Activated CD4-positive, alpha-beta memory T cell treated with anti-CD3 and anti-CD28 coated beads for 36 hours (primary cell): ENCODE data around the gene MUC5B. TPM values are rescaled to one million over a fixed set of nuclear protein-coding genes. Genes with fewer than 3 reads are reported as not detected.

ENCODE experiments used
- CTCF ChIA-PET: fragments of 350-600 bp; sonication (Branson Sonifier 250); formaldehyde crosslinking; loops from one replicate; lab custom pipeline; 2021; ENCODE audit warnings: antibody characterized with exemption, inconsistent platforms; lab: Charles Lee
- POLR2A ChIA-PET: fragments of 350-600 bp; sonication (Branson Sonifier 250); formaldehyde crosslinking; loops from one replicate; lab custom pipeline; 2021; ENCODE audit warnings: antibody characterized with exemption; lab: Charles Lee
- DNase-seq: peaks from one replicate; pipeline ENCODE4 v3.0.0-alpha.2; 2020
- H3K27ac Mint-ChIP-seq: one replicate; pipeline ENCODE4 v1.8.0; 2021; ENCODE audit warnings: mixed read lengths
- H3K27me3 Mint-ChIP-seq: one replicate; pipeline ENCODE4 v1.8.0; 2021; ENCODE audit warnings: mixed read lengths
- H3K36me3 Mint-ChIP-seq: one replicate; pipeline ENCODE4 v1.8.0; 2021; ENCODE audit warnings: mixed read lengths
- H3K4me1 Mint-ChIP-seq: one replicate; pipeline ENCODE4 v1.8.0; 2021; ENCODE audit warnings: low read depth, mixed read lengths
- H3K4me3 Mint-ChIP-seq: one replicate; pipeline ENCODE4 v1.8.0; 2021; ENCODE audit warnings: mild to moderate bottlenecking, mixed read lengths
- H3K9me3 Mint-ChIP-seq: one replicate; pipeline ENCODE4 v1.8.0; 2021; ENCODE audit warnings: mixed read lengths
- intact Hi-C: fragments of 100-400 bp; cut with micrococcal nuclease; formaldehyde crosslinking; loops from one replicate; pipeline ENCODE4 v1.15.1; 2023
- total RNA-seq, 2 experiments: library from RNA; stranded (reverse); gene quantifications; one replicate each; pipeline ENCODE4 v1.2.3, GENCODE V29; 2021

Gene MUC5B
- total RNA-seq, 2 experiments from 2014 or later, result not detected

DNA sequence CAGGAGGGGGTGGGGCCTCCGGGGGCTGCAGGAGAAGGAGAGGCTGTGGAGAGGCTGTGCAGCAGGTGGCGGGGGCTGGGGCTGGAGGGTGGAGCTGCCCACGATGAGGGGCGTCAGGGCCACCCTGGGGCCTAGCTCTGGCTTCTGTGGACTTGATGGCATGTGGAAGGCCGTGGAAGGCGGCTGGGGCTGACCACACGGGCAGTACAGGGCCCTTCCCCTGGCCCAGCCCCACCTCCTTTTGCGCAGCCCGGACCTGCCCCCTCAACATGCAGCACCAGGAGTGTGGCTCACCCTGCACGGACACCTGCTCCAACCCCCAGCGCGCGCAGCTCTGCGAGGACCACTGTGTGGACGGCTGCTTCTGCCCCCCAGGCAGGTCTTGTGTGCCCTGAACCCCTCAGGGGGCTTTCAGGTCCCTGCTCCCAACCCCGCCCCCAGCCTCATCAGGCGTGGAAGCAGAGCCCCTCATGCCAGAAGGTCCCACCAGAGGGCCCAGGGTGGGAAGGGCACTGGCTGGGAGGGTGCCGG, 6.1 kb downstream of the MUC5B start:
- CTCF ChIA-PET, result no interaction called here
- no peaks in the 10 kb centered on the region for H3K36me3 Mint-ChIP-seq
- no peak overlapping the region for H3K27ac Mint-ChIP-seq
- DNase-seq, result no peak
- H3K4me3 Mint-ChIP-seq, result no peak overlapping the region
- H3K27me3 Mint-ChIP-seq, result no peaks in the 10 kb centered on the region
- H3K4me1 Mint-ChIP-seq, result no peaks in the 10 kb centered on the region
- H3K9me3 Mint-ChIP-seq, result no peaks in the 10 kb centered on the region
- intact Hi-C loops, result no loop called here
- POLR2A ChIA-PET, result no interaction called here

GRCh38 chr11:1229471-1230120, 6.7 kb downstream of the MUC5B start:
- Mint-ChIP-seq H3K27ac (no peak overlapping the region), H3K27me3 (no peaks in the 10 kb centered on the region), H3K36me3 (no peaks in the 10 kb centered on the region), H3K4me3 (no peak overlapping the region), H3K4me1 (no peaks in the 10 kb centered on the region), H3K9me3 (no peaks in the 10 kb centered on the region)
- ChIA-PET POLR2A (no interaction called here), CTCF (no interaction called here)
- intact Hi-C loops, result no loop called here
- DNase-seq, result no peak

DNA sequence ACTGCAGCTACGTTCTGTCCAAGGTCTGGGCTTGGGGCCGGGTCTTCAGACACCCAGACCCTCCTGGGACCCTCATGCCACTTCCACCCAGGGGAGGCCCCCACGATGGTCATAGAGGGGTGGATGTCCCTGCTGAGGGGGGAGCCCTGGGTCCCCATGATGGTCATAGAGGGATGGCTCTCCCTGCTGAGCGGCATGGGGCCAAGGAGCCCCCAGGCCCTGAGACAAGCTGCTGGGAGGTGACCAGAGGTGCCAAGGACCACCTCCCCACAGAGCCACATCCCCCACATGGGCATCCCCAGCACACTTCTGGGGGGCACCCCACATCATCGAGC, 7.2 kb downstream of the MUC5B start:
- intact Hi-C loops, result no loop called here
- DNase-seq, result no peak
- H3K4me3 Mint-ChIP-seq, result no peak overlapping the region
- H3K9me3 Mint-ChIP-seq, result no peaks in the 10 kb centered on the region
- H3K27me3 Mint-ChIP-seq, result no peaks in the 10 kb centered on the region
- ChIA-PET CTCF (no interaction called here), POLR2A (no interaction called here)
- H3K4me1 Mint-ChIP-seq, result no peaks in the 10 kb centered on the region
- no peak overlapping the region for H3K27ac Mint-ChIP-seq
- no peaks in the 10 kb centered on the region for H3K36me3 Mint-ChIP-seq

GRCh38 chr11:1230456-1231395, 7.9 kb downstream of the MUC5B start:
- Mint-ChIP-seq H3K27me3 (no peaks in the 10 kb centered on the region), H3K36me3 (no peaks in the 10 kb centered on the region), H3K4me1 (no peaks in the 10 kb centered on the region), H3K9me3 (no peaks in the 10 kb centered on the region), H3K4me3 (no peak overlapping the region), H3K27ac (no peak overlapping the region)
- no peak for DNase-seq
- CTCF ChIA-PET, result no interaction called here
- POLR2A ChIA-PET, result no interaction called here
- intact Hi-C loops, result no loop called here

GRCh38 chr11:1231396-1232020, 8.6 kb downstream of the MUC5B start:
- H3K4me1 Mint-ChIP-seq, result no peaks in the 10 kb centered on the region
- no peaks in the 10 kb centered on the region for H3K9me3 Mint-ChIP-seq
- POLR2A ChIA-PET, result no interaction called here
- no peaks in the 10 kb centered on the region for H3K36me3 Mint-ChIP-seq
- no peak overlapping the region for H3K4me3 Mint-ChIP-seq
- no peak overlapping the region for H3K27ac Mint-ChIP-seq
- CTCF ChIA-PET, result no interaction called here
- DNase-seq, result no peak
- intact Hi-C loops, result no loop called here
- H3K27me3 Mint-ChIP-seq, result no peaks in the 10 kb centered on the region

GRCh38 chr11:1232021-1232882, 9.4 kb downstream of the MUC5B start:
- Mint-ChIP-seq H3K27me3 (no peaks in the 10 kb centered on the region), H3K4me1 (no peaks in the 10 kb centered on the region), H3K4me3 (no peak overlapping the region), H3K27ac (no peak overlapping the region), H3K9me3 (no peaks in the 10 kb centered on the region), H3K36me3 (no peaks in the 10 kb centered on the region)
- intact Hi-C loops, result no loop called here
- ChIA-PET POLR2A (no interaction called here), CTCF (no interaction called here)
- DNase-seq, result no peak

- H3K9me3 Mint-ChIP-seq, result no peaks in the 10 kb centered on the region
- no peaks in the 10 kb centered on the region for H3K27me3 Mint-ChIP-seq
- DNase-seq, result no peak
- ChIA-PET CTCF (no interaction called here), POLR2A (no interaction called here)
- H3K4me3 Mint-ChIP-seq, result no peak overlapping the region
- H3K4me1 Mint-ChIP-seq, result no peaks in the 10 kb centered on the region
- intact Hi-C loops, result no loop called here
- no peak overlapping the region for H3K27ac Mint-ChIP-seq
- no peaks in the 10 kb centered on the region for H3K36me3 Mint-ChIP-seq
Observed at GRCh38 chr11:1232883-1233321, 10.0 kb downstream of the MUC5B start.

GRCh38 chr11:1233351-1234053, 10.6 kb downstream of the MUC5B start:
- POLR2A ChIA-PET, result no interaction called here
- H3K27ac Mint-ChIP-seq, result no peak overlapping the region
- CTCF ChIA-PET, result no interaction called here
- DNase-seq, result no peak
- H3K4me3 Mint-ChIP-seq, result no peak overlapping the region
- H3K4me1 Mint-ChIP-seq, result no peaks in the 10 kb centered on the region
- intact Hi-C loops, result no loop called here
- no peaks in the 10 kb centered on the region for H3K27me3 Mint-ChIP-seq
- H3K36me3 Mint-ChIP-seq, result no peaks in the 10 kb centered on the region
- no peaks in the 10 kb centered on the region for H3K9me3 Mint-ChIP-seq

DNA sequence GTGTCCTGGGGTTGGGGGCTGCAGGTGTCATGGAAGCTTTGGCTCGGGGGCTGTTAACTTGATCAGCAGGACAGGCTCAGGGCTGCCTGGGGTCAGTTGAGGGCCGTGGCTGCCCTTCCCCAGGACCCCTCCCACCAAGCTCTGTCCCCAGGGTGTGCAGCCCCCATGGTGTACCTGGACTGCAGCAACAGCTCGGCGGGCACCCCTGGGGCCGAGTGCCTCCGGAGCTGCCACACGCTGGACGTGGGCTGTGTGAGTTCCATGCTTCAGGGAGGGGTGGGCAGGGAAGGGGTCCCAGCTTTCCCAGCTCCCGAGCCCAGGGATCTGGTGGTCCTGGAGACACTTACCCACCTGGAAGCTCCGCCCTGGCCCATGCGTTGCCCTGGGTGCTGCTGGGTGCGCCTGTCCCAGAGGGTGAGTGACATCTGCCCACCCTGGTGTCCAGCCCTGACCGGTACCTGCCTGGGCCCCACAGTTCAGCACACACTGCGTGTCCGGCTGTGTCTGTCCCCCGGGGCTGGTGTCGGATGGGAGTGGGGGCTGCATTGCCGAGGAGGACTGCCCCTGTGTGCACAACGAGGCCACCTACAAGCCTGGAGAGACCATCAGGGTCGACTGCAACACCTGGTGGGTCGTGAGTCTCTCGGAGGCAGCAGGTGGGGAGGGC, 11.3 kb downstream of the MUC5B start:
- no peak for DNase-seq
- CTCF ChIA-PET, result no interaction called here
- Mint-ChIP-seq H3K9me3 (no peaks in the 10 kb centered on the region), H3K27ac (no peak overlapping the region), H3K4me3 (no peak overlapping the region), H3K27me3 (no peaks in the 10 kb centered on the region), H3K36me3 (no peaks in the 10 kb centered on the region), H3K4me1 (no peaks in the 10 kb centered on the region)
- intact Hi-C loops, result no loop called here
- POLR2A ChIA-PET, result no interaction called here

DNA sequence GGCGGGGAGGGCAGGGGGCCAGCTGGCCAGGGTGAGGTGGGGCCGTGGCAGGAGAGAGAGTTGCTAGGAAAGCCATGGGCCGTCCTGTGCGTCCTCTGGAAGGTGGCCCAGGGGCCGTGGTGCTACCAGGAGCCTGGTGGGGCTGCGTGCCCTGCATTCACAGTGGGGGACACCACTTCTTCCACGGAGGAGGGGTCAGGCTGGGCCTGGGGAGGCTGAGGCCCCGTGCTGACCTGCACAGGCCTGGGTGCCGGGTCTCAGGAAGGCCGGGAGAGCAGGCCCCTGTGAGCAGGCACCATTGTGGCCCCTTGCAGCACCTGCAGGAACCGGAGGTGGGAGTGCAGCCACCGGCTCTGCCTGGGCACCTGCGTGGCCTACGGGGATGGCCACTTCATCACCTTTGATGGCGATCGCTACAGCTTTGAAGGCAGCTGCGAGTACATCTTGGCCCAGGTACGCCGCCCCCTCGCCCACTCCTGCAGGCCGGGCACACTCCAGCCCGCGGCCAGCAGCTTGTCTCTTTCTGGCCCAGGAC, 12.0 kb downstream of the MUC5B start:
- CTCF ChIA-PET, result no interaction called here

More for the DNA sequence above, 12.0 kb downstream of the MUC5B start:
- Mint-ChIP-seq H3K4me1 (no peaks in the 10 kb centered on the region), H3K27me3 (no peaks in the 10 kb centered on the region), H3K27ac (no peak overlapping the region), H3K4me3 (no peak overlapping the region), H3K9me3 (no peaks in the 10 kb centered on the region), H3K36me3 (no peaks in the 10 kb centered on the region)
- POLR2A ChIA-PET, result no interaction called here
- intact Hi-C loops, result no loop called here
- DNase-seq, result no peak
